ENCODE results near the gene CSNK1G3.

DNA sequence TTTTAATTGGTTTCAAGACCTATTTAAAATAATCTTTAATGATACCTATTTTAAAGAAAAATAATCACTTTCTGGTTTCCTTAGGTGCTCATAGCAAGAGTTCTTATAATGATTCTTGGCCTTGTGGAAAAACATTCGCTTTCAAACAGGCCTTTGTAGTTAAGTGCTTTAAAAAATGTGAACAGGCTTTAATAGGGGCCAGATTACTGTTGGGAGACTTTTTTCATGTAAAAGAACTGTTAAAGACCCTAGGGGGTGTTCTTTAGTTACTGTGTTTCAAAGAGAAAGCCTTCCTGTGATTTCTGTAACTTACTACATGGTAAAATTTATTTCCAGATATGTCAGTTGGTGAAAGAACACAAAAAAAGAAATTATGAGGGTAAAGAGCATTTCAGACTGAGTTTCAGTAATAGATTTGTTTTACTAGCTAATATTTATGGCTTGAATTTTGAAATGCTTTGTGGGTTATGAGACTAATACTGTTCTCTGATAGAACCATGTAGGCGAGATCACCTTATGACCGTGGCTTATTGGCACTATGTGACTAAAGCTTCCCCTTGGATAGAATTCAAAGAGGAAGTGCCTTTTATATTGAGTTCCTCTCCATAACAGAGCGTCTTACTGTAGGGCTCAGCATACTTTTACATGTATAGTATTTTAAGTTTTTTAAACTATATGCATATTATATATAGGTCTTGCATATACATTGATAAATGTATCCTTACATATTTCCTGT, 70.7 kb downstream of the CSNK1G3 start:
- TF ChIP-seq, protein P1, sequence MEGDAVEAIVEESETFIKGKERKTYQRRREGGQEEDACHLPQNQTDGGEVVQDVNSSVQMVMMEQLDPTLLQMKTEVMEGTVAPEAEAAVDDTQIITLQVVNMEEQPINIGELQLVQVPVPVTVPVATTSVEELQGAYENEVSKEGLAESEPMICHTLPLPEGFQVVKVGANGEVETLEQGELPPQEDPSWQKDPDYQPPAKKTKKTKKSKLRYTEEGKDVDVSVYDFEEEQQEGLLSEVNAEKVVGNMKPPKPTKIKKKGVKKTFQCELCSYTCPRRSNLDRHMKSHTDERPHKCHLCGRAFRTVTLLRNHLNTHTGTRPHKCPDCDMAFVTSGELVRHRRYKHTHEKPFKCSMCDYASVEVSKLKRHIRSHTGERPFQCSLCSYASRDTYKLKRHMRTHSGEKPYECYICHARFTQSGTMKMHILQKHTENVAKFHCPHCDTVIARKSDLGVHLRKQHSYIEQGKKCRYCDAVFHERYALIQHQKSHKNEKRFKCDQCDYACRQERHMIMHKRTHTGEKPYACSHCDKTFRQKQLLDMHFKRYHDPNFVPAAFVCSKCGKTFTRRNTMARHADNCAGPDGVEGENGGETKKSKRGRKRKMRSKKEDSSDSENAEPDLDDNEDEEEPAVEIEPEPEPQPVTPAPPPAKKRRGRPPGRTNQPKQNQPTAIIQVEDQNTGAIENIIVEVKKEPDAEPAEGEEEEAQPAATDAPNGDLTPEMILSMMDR (conservative IDR thresholded peaks at IDR 0.05; ENCODE audit: low read depth, low read length) = no peak
- no peak for TF ChIP-seq EZH2 (IDR thresholded peaks at IDR 0.05; ENCODE audit: low read length, unreplicated experiment)
- TF ChIP-seq EZH2phosphoT487 (IDR thresholded peaks at IDR 0.05; ENCODE audit: borderline replicate concordance, low read length) = no peak
